Measurements from ENCODE around the gene RBMS3. TPM values are rescaled to one million over a fixed set of nuclear protein-coding genes. Genes with fewer than 3 reads are reported as not detected.

Gene RBMS3
- total RNA-seq, 1 experiment from 2014 or later, result 5.9 TPM

DNA sequence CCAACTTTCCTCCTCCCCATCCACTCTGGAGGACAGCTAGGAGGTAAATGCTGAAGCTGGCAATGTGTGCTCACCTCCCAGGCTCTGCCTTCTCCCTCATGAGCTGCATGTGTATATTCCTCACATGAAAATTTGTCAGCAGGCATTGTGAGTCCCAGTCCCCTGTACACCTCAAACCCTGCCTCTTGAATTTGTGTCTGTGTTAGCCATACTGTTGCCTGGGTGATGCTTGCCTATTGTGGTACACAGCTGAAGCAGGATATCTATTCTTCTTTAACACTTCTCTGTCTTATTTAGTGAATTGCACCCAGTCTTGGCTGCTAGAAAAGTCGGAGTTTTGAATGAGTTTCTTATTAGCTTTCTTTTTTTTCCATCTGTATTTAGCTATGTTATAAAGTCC, 739.5 kb downstream of the RBMS3 start:
- no peaks in the 10 kb centered on the region for H3K36me3 ChIP-seq (ENCODE audit: insufficient read depth, low read length, poor library complexity, severe bottlenecking)
- no peak overlapping the region for H3K27ac ChIP-seq (ENCODE audit: low read depth, low read length, poor library complexity, severe bottlenecking)
- H3K4me1 ChIP-seq (ENCODE audit: insufficient read depth, low read length, poor library complexity, severe bottlenecking), result peaks cover 3% of the 10 kb centered on the region
- POLR2A ChIA-PET (ENCODE audit: low non-redundant PET), result no interaction called here
- CTCF ChIA-PET, result no interaction called here
- H3K9me3 ChIP-seq (ENCODE audit: low read depth, low read length, poor library complexity, severe bottlenecking), result no peaks in the 10 kb centered on the region
- H3K4me3 ChIP-seq (ENCODE audit: low read depth, low read length, poor library complexity, severe bottlenecking), result no peak overlapping the region
- intact Hi-C loops (cut with micrococcal nuclease; ENCODE audit: unreplicated experiment), result no loop called here
- no peak for DNase-seq (ENCODE audit: low spot score)
- BruUV-seq (replicated peaks), result no TSS peak
- no peaks in the 10 kb centered on the region for H3K27me3 ChIP-seq (replicated peaks; ENCODE audit: insufficient read depth, low read depth, low read length, poor library complexity)
- no peak for TF ChIP-seq EZH2 (IDR thresholded peaks at IDR 0.05; ENCODE audit: borderline replicate concordance, low read depth, low read length, poor library complexity, severe bottlenecking)
- TF ChIP-seq, protein P1, sequence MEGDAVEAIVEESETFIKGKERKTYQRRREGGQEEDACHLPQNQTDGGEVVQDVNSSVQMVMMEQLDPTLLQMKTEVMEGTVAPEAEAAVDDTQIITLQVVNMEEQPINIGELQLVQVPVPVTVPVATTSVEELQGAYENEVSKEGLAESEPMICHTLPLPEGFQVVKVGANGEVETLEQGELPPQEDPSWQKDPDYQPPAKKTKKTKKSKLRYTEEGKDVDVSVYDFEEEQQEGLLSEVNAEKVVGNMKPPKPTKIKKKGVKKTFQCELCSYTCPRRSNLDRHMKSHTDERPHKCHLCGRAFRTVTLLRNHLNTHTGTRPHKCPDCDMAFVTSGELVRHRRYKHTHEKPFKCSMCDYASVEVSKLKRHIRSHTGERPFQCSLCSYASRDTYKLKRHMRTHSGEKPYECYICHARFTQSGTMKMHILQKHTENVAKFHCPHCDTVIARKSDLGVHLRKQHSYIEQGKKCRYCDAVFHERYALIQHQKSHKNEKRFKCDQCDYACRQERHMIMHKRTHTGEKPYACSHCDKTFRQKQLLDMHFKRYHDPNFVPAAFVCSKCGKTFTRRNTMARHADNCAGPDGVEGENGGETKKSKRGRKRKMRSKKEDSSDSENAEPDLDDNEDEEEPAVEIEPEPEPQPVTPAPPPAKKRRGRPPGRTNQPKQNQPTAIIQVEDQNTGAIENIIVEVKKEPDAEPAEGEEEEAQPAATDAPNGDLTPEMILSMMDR (conservative IDR thresholded peaks at IDR 0.05; ENCODE audit: low read depth, low read length), result no peak

DNA sequence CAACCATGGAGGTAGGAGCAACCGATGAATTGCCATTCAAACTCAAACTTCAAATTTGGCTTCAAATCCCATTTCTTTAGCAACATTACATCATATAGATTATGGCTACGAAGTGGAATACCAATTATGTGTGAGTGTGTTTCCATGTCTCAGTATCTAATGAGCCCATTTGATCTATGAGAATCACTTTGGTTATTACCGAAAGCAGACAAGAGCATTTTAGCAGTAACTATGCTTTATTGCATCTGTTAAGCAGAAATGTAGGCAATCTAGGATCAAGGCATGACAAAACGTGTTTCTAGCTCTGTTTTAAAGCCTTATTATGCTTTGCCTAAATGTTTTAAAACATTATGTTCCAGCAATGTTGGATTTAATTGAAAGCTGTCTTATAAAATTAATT, 743.6 kb downstream of the RBMS3 start:
- ChIA-PET POLR2A (ENCODE audit: low non-redundant PET) (no interaction called here), CTCF (no interaction called here)
- Histone ChIP-seq H3K9me3 (ENCODE audit: low read depth, low read length, poor library complexity, severe bottlenecking) (peaks cover 10% of the 10 kb centered on the region), H3K36me3 (ENCODE audit: insufficient read depth, low read length, poor library complexity, severe bottlenecking) (no peaks in the 10 kb centered on the region), H3K4me1 (ENCODE audit: insufficient read depth, low read length, poor library complexity, severe bottlenecking) (peaks cover 11% of the 10 kb centered on the region), H3K27ac (ENCODE audit: low read depth, low read length, poor library complexity, severe bottlenecking) (no peak overlapping the region), H3K4me3 (ENCODE audit: low read depth, low read length, poor library complexity, severe bottlenecking) (no peak overlapping the region), H3K27me3 (replicated peaks; ENCODE audit: insufficient read depth, low read depth, low read length, poor library complexity) (no peaks in the 10 kb centered on the region)
- BruUV-seq (replicated peaks), result no TSS peak
- intact Hi-C loops (cut with micrococcal nuclease; ENCODE audit: unreplicated experiment), result no loop called here
- TF ChIP-seq, protein P1 (conservative IDR thresholded peaks at IDR 0.05; ENCODE audit: low read depth, low read length), result no peak
- TF ChIP-seq EZH2 (IDR thresholded peaks at IDR 0.05; ENCODE audit: borderline replicate concordance, low read depth, low read length, poor library complexity, severe bottlenecking), result no peak
- DNase-seq (ENCODE audit: low spot score), result no peak

DNA sequence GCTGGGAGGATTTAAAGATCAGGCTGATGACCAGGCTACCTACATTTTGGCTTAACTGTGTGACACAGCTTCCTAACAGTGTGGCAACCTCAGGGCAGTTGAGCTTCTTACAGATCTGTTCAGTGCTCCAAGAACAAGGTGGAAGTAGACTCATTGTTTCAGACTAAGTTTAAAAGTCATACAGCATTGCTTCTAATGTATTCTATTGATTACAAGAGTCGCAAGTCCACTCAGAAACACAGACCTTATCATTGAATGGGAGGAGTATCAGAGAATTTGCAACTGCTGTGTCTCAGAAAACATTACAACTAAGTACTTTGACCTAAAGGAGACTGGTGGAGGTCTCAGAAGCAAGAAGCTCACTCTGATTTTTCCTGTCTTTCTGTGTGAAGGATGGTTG, 746.0 kb downstream of the RBMS3 start:
- Histone ChIP-seq H3K4me3 (ENCODE audit: low read depth, low read length, poor library complexity, severe bottlenecking) (no peak overlapping the region), H3K27ac (ENCODE audit: low read depth, low read length, poor library complexity, severe bottlenecking) (no peak overlapping the region), H3K36me3 (ENCODE audit: insufficient read depth, low read length, poor library complexity, severe bottlenecking) (no peaks in the 10 kb centered on the region), H3K4me1 (ENCODE audit: insufficient read depth, low read length, poor library complexity, severe bottlenecking) (peaks cover 22% of the 10 kb centered on the region), H3K27me3 (replicated peaks; ENCODE audit: insufficient read depth, low read depth, low read length, poor library complexity) (no peaks in the 10 kb centered on the region), H3K9me3 (ENCODE audit: low read depth, low read length, poor library complexity, severe bottlenecking) (peaks cover 10% of the 10 kb centered on the region)
- ChIA-PET CTCF (no interaction called here), POLR2A (ENCODE audit: low non-redundant PET) (no interaction called here)
- intact Hi-C loops (cut with micrococcal nuclease; ENCODE audit: unreplicated experiment), result no loop called here
- no peak for DNase-seq (ENCODE audit: low spot score)
- TF ChIP-seq, protein P1 (conservative IDR thresholded peaks at IDR 0.05; ENCODE audit: low read depth, low read length), result no peak
- no peak for TF ChIP-seq EZH2 (IDR thresholded peaks at IDR 0.05; ENCODE audit: borderline replicate concordance, low read depth, low read length, poor library complexity, severe bottlenecking)
- no TSS peak for BruUV-seq (replicated peaks)

All from A673 (cell line).